Measurements from ENCODE around the gene UVRAG.

Gene UVRAG

DNA sequence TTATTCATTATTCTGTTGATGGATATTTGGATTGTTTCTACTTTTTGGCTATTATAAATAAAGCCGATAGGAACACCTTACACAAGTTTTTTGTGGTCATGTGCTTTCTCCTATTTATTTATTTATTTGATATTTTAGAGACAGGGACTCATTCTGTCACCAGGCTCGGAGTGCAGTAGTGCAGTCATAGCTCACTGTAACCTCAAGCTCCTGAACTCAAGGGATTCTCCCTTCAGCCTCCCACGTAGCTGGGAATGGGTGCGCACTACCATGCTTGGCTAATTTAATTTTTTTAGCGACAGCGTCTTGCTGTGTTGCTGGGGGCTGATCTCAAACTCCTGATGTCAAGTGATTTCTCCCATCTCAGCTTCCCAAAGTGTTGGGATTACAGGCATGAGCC is 135.1 kb downstream of the UVRAG start:
- no peak overlapping the region for H3K4me3 ChIP-seq (ENCODE audit: low read depth, low read length, poor library complexity, severe bottlenecking)
- H3K9me2 ChIP-seq (ENCODE audit: low read depth, low read length), result no peaks in the 10 kb centered on the region
- no peaks in the 10 kb centered on the region for H3K27me3 ChIP-seq (ENCODE audit: insufficient read depth, low read length)
- TF ChIP-seq CTCF (IDR thresholded peaks at IDR 0.05; ENCODE audit: low read length) (no peak), EZH2 (IDR thresholded peaks at IDR 0.05; ENCODE audit: borderline replicate concordance, low read length) (no peak)
- H4K20me1 ChIP-seq (ENCODE audit: insufficient read depth, low read length), result no peaks in the 10 kb centered on the region
- peaks cover 17% of the 10 kb centered on the region for H3K4me1 ChIP-seq (ENCODE audit: insufficient read depth, low read length, severe bottlenecking)
- H3F3A ChIP-seq (ENCODE audit: insufficient read depth, low read length), result no peaks in the 10 kb centered on the region
- 0 out of 2 replicates have a peak, but pooled peaks cover 9% of the 10 kb centered on the region for H3K79me2 ChIP-seq (ENCODE audit: insufficient read depth, low read length)
- H2AFZ ChIP-seq (ENCODE audit: low read length), result no peak overlapping the region
- H3K9me3 ChIP-seq (ENCODE audit: low read length), result no peaks in the 10 kb centered on the region
- H3K27ac ChIP-seq (ENCODE audit: low read depth, low read length, poor library complexity, severe bottlenecking), result no peak overlapping the region
- H3K9ac ChIP-seq (ENCODE audit: low read length), result no peak overlapping the region
- peaks cover 11% of the 10 kb centered on the region; the same call in 1 of the 2 replicates for H3K36me3 ChIP-seq (ENCODE audit: insufficient read depth, low read length)
- no peak overlapping the region for H3K4me2 ChIP-seq (ENCODE audit: low read length)

- H3K4me2 ChIP-seq (ENCODE audit: low read length), result no peak overlapping the region
- 0 out of 2 replicates have a peak, but pooled peaks cover 3% of the 10 kb centered on the region for H3K79me2 ChIP-seq (ENCODE audit: insufficient read depth, low read length)
Observed at GRCh38 chr11:75954039-75954438, 139.0 kb downstream of the UVRAG start.

DNA sequence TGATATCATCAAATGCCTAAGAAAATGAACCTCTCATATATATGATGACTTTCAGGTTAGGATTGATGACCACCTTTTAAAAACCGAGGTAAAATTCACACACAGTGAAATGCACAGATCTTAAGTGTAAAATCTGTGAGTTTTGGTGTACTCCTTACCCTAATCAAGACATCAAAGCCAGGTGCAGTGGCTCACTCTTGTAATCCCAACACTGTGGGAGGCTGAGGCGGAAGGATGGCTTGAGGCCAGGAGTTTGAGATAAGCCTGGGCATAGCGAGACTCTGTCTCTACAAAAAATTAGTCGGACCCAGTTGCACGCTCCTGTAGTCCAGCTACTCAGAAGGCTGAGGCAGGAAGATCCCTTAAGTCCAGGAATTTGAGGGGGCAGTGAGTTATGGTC is 140.4 kb downstream of the UVRAG start:
- H3K27ac ChIP-seq (ENCODE audit: low read depth, low read length, poor library complexity, severe bottlenecking), result no peak overlapping the region
- no peaks in the 10 kb centered on the region for H4K20me1 ChIP-seq (ENCODE audit: insufficient read depth, low read length)
- no peak overlapping the region for H3K4me2 ChIP-seq (ENCODE audit: low read length)
- peaks cover 17% of the 10 kb centered on the region for H3K36me3 ChIP-seq (ENCODE audit: insufficient read depth, low read length)
- no peaks in the 10 kb centered on the region for H3K27me3 ChIP-seq (ENCODE audit: insufficient read depth, low read length)
- TF ChIP-seq CTCF (IDR thresholded peaks at IDR 0.05; ENCODE audit: low read length) (no peak), EZH2 (IDR thresholded peaks at IDR 0.05; ENCODE audit: borderline replicate concordance, low read length) (no peak)
- no peaks in the 10 kb centered on the region for H3F3A ChIP-seq (ENCODE audit: insufficient read depth, low read length)
- H3K9ac ChIP-seq (ENCODE audit: low read length), result no peak overlapping the region
- no peak overlapping the region for H3K4me3 ChIP-seq (ENCODE audit: low read depth, low read length, poor library complexity, severe bottlenecking)
- 0 out of 2 replicates have a peak, but pooled peaks cover 3% of the 10 kb centered on the region for H3K79me2 ChIP-seq (ENCODE audit: insufficient read depth, low read length)
- no peak overlapping the region for H2AFZ ChIP-seq (ENCODE audit: low read length)
- H3K4me1 ChIP-seq (ENCODE audit: insufficient read depth, low read length, severe bottlenecking), result no peaks in the 10 kb centered on the region
- H3K9me2 ChIP-seq (ENCODE audit: low read depth, low read length), result no peaks in the 10 kb centered on the region
- H3K9me3 ChIP-seq (ENCODE audit: low read length), result no peaks in the 10 kb centered on the region

More at GRCh38 chr11:75954039-75954438, 139.0 kb downstream of the UVRAG start:
- Histone ChIP-seq H4K20me1 (ENCODE audit: insufficient read depth, low read length) (no peaks in the 10 kb centered on the region), H2AFZ (ENCODE audit: low read length) (no peak overlapping the region), H3K4me3 (ENCODE audit: low read depth, low read length, poor library complexity, severe bottlenecking) (no peak overlapping the region), H3K9me3 (ENCODE audit: low read length) (no peaks in the 10 kb centered on the region), H3K27me3 (ENCODE audit: insufficient read depth, low read length) (no peaks in the 10 kb centered on the region), H3K9ac (ENCODE audit: low read length) (no peak overlapping the region), H3K27ac (ENCODE audit: low read depth, low read length, poor library complexity, severe bottlenecking) (no peak overlapping the region), H3F3A (ENCODE audit: insufficient read depth, low read length) (no peaks in the 10 kb centered on the region), H3K36me3 (ENCODE audit: insufficient read depth, low read length) (peaks cover 17% of the 10 kb centered on the region), H3K9me2 (ENCODE audit: low read depth, low read length) (no peaks in the 10 kb centered on the region), H3K4me1 (ENCODE audit: insufficient read depth, low read length, severe bottlenecking) (no peaks in the 10 kb centered on the region)
- TF ChIP-seq EZH2 (IDR thresholded peaks at IDR 0.05; ENCODE audit: borderline replicate concordance, low read length) (no peak), CTCF (IDR thresholded peaks at IDR 0.05; ENCODE audit: low read length) (no peak)

Data from OCI-LY1 (cell line).